Measurements from ENCODE around the gene CFAP91.

GRCh38 chr3:119748991-119749390 lies 46.2 kb downstream of the CFAP91 start:
- TF ChIP-seq EZH2phosphoT487 (IDR thresholded peaks at IDR 0.05) (no peak), EZH2 (IDR thresholded peaks at IDR 0.05) (no peak)

All from neural progenitor cell (in vitro differentiated cells).